IMR-90 (cell line): ENCODE measurements around the gene GPR62. TPM values are rescaled to one million over a fixed set of nuclear protein-coding genes. Genes with fewer than 3 reads are reported as not detected.

Source experiments
- ATAC-seq: fragments of 200-7000 bp; cut with Tn5 transposase; 2 replicates; pipeline ENCODE4 v1.9.1; 2020; ENCODE audit warnings: low read depth, mild to moderate bottlenecking, moderate library complexity
- BruUV-seq: library from RNA; stranded (reverse); fragments of 400-500 nt; replicated peaks from 2 replicates; lab custom pipeline; 2021; lab: Mats Ljungman, UMichigan
- CTCF ChIA-PET: fragments of 300-600 bp; formaldehyde crosslinking; extraction: SDS; loops from one replicate; lab custom pipeline; 2021; ENCODE audit warnings: antibody characterized with exemption; lab: Yijun Ruan, JAX
- POLR2A ChIA-PET: fragments of 300-600 bp; sonication (Branson Sonifier 250); formaldehyde crosslinking; loops from one replicate; lab custom pipeline; 2022; ENCODE audit warnings: antibody characterized with exemption; ENCODE audit not compliant: unreplicated experiment; lab: Charles Lee
- DNase-seq: peaks from one replicate; pipeline ENCODE4 v3.0.0; 2013
- H2AFZ ChIP-seq: replicated peaks from 2 replicates; pipeline ENCODE3; 2013; ENCODE audit warnings: low read length, mild to moderate bottlenecking; ENCODE audit not compliant: poor library complexity
- H2AK5ac ChIP-seq: 2 replicates; pipeline ENCODE4 v1.6.1; 2013; ENCODE audit warnings: low read depth, low read length, inconsistent platforms
- H2AK9ac ChIP-seq: replicated peaks from 2 replicates; pipeline ENCODE3; 2013; ENCODE audit warnings: mild to moderate bottlenecking, low read depth, low read length, moderate library complexity; ENCODE audit not compliant: poor library complexity
- H2BK120ac ChIP-seq: 2 replicates; pipeline ENCODE4 v1.6.1; 2013; ENCODE audit warnings: low read depth, low read length, inconsistent platforms
- H2BK15ac ChIP-seq: 3 replicates; pipeline ENCODE4 v1.6.1; 2013; ENCODE audit warnings: low read depth, low read length, inconsistent platforms
- H2BK20ac ChIP-seq: 2 replicates; pipeline ENCODE4 v1.6.1; 2013; ENCODE audit warnings: low read depth, mild to moderate bottlenecking, inconsistent platforms, low read length, moderate library complexity
- H2BK5ac ChIP-seq: 2 replicates; pipeline ENCODE4 v1.6.1; 2013; ENCODE audit warnings: mild to moderate bottlenecking, low read depth, low read length, inconsistent platforms; ENCODE audit not compliant: poor library complexity, severe bottlenecking
- H3K14ac ChIP-seq: replicated peaks from 2 replicates; pipeline ENCODE4 v1.6.1; 2013; ENCODE audit warnings: low read depth, low read length, inconsistent platforms
- H3K18ac ChIP-seq: 2 replicates; pipeline ENCODE4 v1.6.1; 2013; ENCODE audit warnings: low read depth, low read length, control low read depth
- H3K23ac ChIP-seq: 2 replicates; pipeline ENCODE4 v1.6.1; 2013; ENCODE audit warnings: low read depth, low read length, inconsistent platforms
- H3K27ac ChIP-seq: 2 replicates; pipeline ENCODE4 v1.5.1; 2013; ENCODE audit warnings: mild to moderate bottlenecking, control low read depth, low read length; ENCODE audit not compliant: insufficient read depth
- H3K27me3 ChIP-seq: 2 replicates; pipeline ENCODE4 v1.6.1; 2013; ENCODE audit warnings: low read length; ENCODE audit not compliant: control insufficient read depth, insufficient read depth
- H3K36me3 ChIP-seq: 2 replicates; pipeline ENCODE4 v1.6.1; 2013; ENCODE audit warnings: low read length, mixed read lengths; ENCODE audit not compliant: control insufficient read depth, insufficient read depth
- H3K4ac ChIP-seq: 2 replicates; pipeline ENCODE4 v1.6.1; 2013; ENCODE audit warnings: low read depth, low read length, inconsistent platforms
- H3K4me1 ChIP-seq: 2 replicates; pipeline ENCODE4 v1.6.1; 2013; ENCODE audit warnings: low read length, mixed read lengths; ENCODE audit not compliant: control insufficient read depth, insufficient read depth
- H3K4me2 ChIP-seq: 2 replicates; pipeline ENCODE4 v1.6.1; 2013; ENCODE audit warnings: low read depth, mild to moderate bottlenecking, control low read depth, low read length, moderate library complexity
- H3K4me3 ChIP-seq: 2 replicates; pipeline ENCODE4 v1.5.1; 2013; ENCODE audit warnings: low read depth, mild to moderate bottlenecking, control low read depth, low read length, moderate library complexity; ENCODE audit not compliant: insufficient read depth
- H3K56ac ChIP-seq: 2 replicates; pipeline ENCODE4 v1.6.1; 2013; ENCODE audit warnings: low read length, inconsistent platforms; ENCODE audit not compliant: insufficient read depth; ENCODE audit errors: extremely low read depth
- H3K79me1 ChIP-seq, 2 experiments: 2 replicates each; pipeline ENCODE4 v1.6.1; 2013; ENCODE audit warnings: low read length in 2 of 2, inconsistent platforms in 1 of 2, low read depth in 1 of 2
- H3K9ac ChIP-seq: 2 replicates; pipeline ENCODE4 v1.6.1; 2013; ENCODE audit warnings: low read depth, low read length, control low read depth
- H3K9me1 ChIP-seq: 2 replicates; pipeline ENCODE4 v1.6.1; 2013; ENCODE audit warnings: low read length, inconsistent platforms; ENCODE audit not compliant: insufficient read depth
- H3K9me3 ChIP-seq: 2 replicates; pipeline ENCODE4 v1.6.1; 2013; ENCODE audit warnings: low read length; ENCODE audit not compliant: control insufficient read depth, insufficient read depth
- H4K20me1 ChIP-seq: 2 replicates; pipeline ENCODE4 v1.6.1; 2013; ENCODE audit warnings: low read length, inconsistent platforms; ENCODE audit not compliant: insufficient read depth
- H4K5ac ChIP-seq: 2 replicates; pipeline ENCODE4 v1.6.1; 2013; ENCODE audit warnings: mild to moderate bottlenecking, low read depth, low read length, control low read depth
- H4K8ac ChIP-seq, 2 experiments: 2 replicates each; pipeline ENCODE4 v1.6.1; 2013; ENCODE audit warnings: low read depth in 2 of 2, low read length in 2 of 2, control low read depth in 1 of 2, inconsistent platforms in 1 of 2
- H4K91ac ChIP-seq: 2 replicates; pipeline ENCODE4 v1.6.1; 2013; ENCODE audit warnings: low read depth, low read length, inconsistent platforms; ENCODE audit not compliant: insufficient read depth
- CEBPB ChIP-seq: IDR thresholded peaks from 2 replicates; pipeline ENCODE4 v1.6.1; 2012; ENCODE audit warnings: low read depth, low read length, improper control_type of control experiment
- CHD1 ChIP-seq: IDR thresholded peaks from 2 replicates; pipeline ENCODE4 v1.6.1; 2012; ENCODE audit warnings: low read depth, low read length, improper control_type of control experiment
- FOS ChIP-seq: fragments of 150-350 bp; IDR thresholded peaks from 2 replicates; pipeline ENCODE4 v1.6.1; 2016; ENCODE audit warnings: low read depth, low read length
- MAFK ChIP-seq: IDR thresholded peaks from 2 replicates; pipeline ENCODE4 v1.6.1; 2012; ENCODE audit warnings: low read depth, low read length, improper control_type of control experiment
- MAZ ChIP-seq: IDR thresholded peaks from 2 replicates; pipeline ENCODE4 v1.6.1; 2012; ENCODE audit warnings: low read depth, mild to moderate bottlenecking, low read length, improper control_type of control experiment, moderate library complexity, borderline replicate concordance
- MXI1 ChIP-seq: IDR thresholded peaks from 2 replicates; pipeline ENCODE4 v1.6.1; 2012; ENCODE audit warnings: low read depth, mild to moderate bottlenecking, low read length, moderate library complexity, borderline replicate concordance
- NFE2L2 ChIP-seq: fragments of 150-350 bp; IDR thresholded peaks from 2 replicates; pipeline ENCODE4 v1.6.1; 2016; ENCODE audit warnings: low read depth, mild to moderate bottlenecking, low read length
- RAD21 ChIP-seq: IDR thresholded peaks from 2 replicates; pipeline ENCODE4 v1.6.1; 2012; ENCODE audit warnings: low read length, improper control_type of control experiment
- RCOR1 ChIP-seq: IDR thresholded peaks from 2 replicates; pipeline ENCODE4 v1.6.1; 2012; ENCODE audit warnings: mild to moderate bottlenecking, low read length, improper control_type of control experiment; ENCODE audit not compliant: insufficient replicate concordance
- RFX5 ChIP-seq: IDR thresholded peaks from 2 replicates; pipeline ENCODE4 v1.8.0; 2012; ENCODE audit warnings: low read depth, mild to moderate bottlenecking, low read length, moderate library complexity
- SMC3 ChIP-seq: fragments of 150-350 bp; IDR thresholded peaks from 2 replicates; pipeline ENCODE4 v1.6.1; 2016; ENCODE audit warnings: low read depth, mild to moderate bottlenecking, antibody characterized with exemption, low read length, moderate library complexity
- WGBS, 2 experiments: methylation state at CpG; one replicate each; pipeline versions ENCODE4 v1.1.5 to v1.1.7; 2013; ENCODE audit warnings: missing lambda C conversion rate in 2 of 2; ENCODE audit not compliant: insufficient read length in 1 of 2; ENCODE audit errors: extremely low coverage in 2 of 2; 5-methylcytosine and 5-hydroxymethylcytosine counted together
- dilution Hi-C: fragments of 300-500 bp; cut with HindIII; formaldehyde crosslinking; loops from one replicate; pipeline ENCODE4 v1.14.3; 2018; ENCODE audit warnings: low sequenced_read_pairs; ENCODE audit not compliant: unreplicated experiment
- in situ Hi-C: fragments of 300-500 bp; cut with MboI; formaldehyde crosslinking; loops from 3 replicates; pipeline ENCODE4 v1.14.3; 2019; ENCODE audit warnings: low sequenced_read_pairs, inconsistent platforms, mixed read lengths
- intact Hi-C: fragments of 100-400 bp; cut with micrococcal nuclease; formaldehyde crosslinking; loops from 2 replicates; pipeline ENCODE4 v1.10.0; 2022
- polyA plus RNA-seq, 3 experiments: library from polyadenylated mRNA; depleted of rRNA; stranded (reverse); fragments of >200 nt; gene quantifications; 2 replicates each; pipeline ENCODE4 v1.2.3, GENCODE V29; 2012; ENCODE audit warnings: low replicate concordance in 1 of 3
- total RNA-seq: library from RNA; depleted of rRNA; stranded (reverse); fragments of >200 nt; gene quantifications from 2 replicates; pipeline ENCODE4 v1.2.3, GENCODE V29; 2012
- TF ChIP-seq, protein P1 (sequence below): fragments of 150-350 bp; IDR thresholded peaks from 2 replicates; pipeline ENCODE4 v1.6.1; 2017; ENCODE audit warnings: mild to moderate bottlenecking, antibody characterized with exemption, low read length, low read depth

GPR62 gene
- total and polyA plus RNA-seq, 2 of the 4 experiments (the other 2 are of a cell fraction), result under 0.01 TPM; not detected in 1

- TF ChIP-seq MXI1, result no peak
- TF ChIP-seq, protein P1, sequence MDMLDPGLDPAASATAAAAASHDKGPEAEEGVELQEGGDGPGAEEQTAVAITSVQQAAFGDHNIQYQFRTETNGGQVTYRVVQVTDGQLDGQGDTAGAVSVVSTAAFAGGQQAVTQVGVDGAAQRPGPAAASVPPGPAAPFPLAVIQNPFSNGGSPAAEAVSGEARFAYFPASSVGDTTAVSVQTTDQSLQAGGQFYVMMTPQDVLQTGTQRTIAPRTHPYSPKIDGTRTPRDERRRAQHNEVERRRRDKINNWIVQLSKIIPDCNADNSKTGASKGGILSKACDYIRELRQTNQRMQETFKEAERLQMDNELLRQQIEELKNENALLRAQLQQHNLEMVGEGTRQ, result no peak
These were observed 42.9 kb downstream of the GPR62 start (continued) for GRCh38 chr3:51997935-51998596.

DNA sequence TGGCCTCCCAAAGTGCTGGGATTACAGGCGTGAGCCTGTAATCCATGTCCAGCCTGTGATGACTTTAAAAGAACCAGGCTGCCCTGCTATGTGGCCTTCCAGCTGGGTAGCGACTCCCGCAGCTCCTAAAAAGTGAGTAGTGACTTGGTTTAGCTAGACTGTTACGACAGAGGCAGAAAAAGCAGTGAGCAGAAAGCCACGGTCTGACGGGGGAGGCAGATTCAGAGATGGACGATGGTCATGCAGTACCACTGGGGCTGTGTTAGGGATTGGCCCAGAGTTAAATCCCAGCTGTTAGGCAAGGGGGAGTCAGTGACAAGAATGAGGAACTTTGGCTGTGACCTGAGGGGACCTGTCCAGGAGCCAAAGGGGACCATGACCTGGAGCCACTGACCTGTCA lies 43.6 kb downstream of the GPR62 start:
- POLR2A ChIA-PET, result no interaction called here
- H3K9me3 ChIP-seq, result no peaks in the 10 kb centered on the region
- WGBS, 2 experiments, result 53% methylated on average over 5 of the region's 7 CpGs; no CpG with 5 or more reads in 1 of the 2 experiments

More for the DNA sequence above, 43.6 kb downstream of the GPR62 start:
- H4K5ac ChIP-seq, result no peak overlapping the region
- no peak overlapping the region for H4K8ac ChIP-seq
- H3K27me3 ChIP-seq, result no peaks in the 10 kb centered on the region
- H3K27ac ChIP-seq, result no peak overlapping the region
- H4K20me1 ChIP-seq, result peaks cover 9% of the 10 kb centered on the region; the same call in 1 of the 2 replicates
- H2BK5ac ChIP-seq, result no peak overlapping the region
- peak overlapping the region; percentile 18 for H2AFZ ChIP-seq
- in situ Hi-C loops, result no loop called here
- H3K36me3 ChIP-seq, result peaks cover 10% of the 10 kb centered on the region
- H2AK9ac ChIP-seq, result no peak overlapping the region
- dilution Hi-C loops, result no loop called here
- no peak overlapping the region for H4K91ac ChIP-seq
- BruUV-seq, result no TSS peak
- H2AK5ac ChIP-seq, result no peak overlapping the region
- H3K56ac ChIP-seq, result no peak overlapping the region
- H3K9ac ChIP-seq, result no peak overlapping the region
- ATAC-seq, result no peak
- no peak overlapping the region for H3K18ac ChIP-seq
- CTCF ChIA-PET, result no interaction called here
- H3K23ac ChIP-seq, result no peak overlapping the region
- intact Hi-C loops, result loop anchor here (5.0 kb wide), 1 partner anchor 199 kb away; the partner anchor contains the start of gene ALAS1
- H2BK120ac ChIP-seq, result no peak overlapping the region
- no peak overlapping the region for H3K14ac ChIP-seq
- no peak overlapping the region for H3K4me3 ChIP-seq
- H3K4me1 ChIP-seq, result peaks cover 5% of the 10 kb centered on the region
- peaks cover 3% of the 10 kb centered on the region for H3K9me1 ChIP-seq
- no peak overlapping the region for H2BK15ac ChIP-seq
- no peak overlapping the region for H3K4me2 ChIP-seq
- peaks cover 9 to 17% of the 10 kb centered on the region in 2 experiments; a peak in 3 of 4 replicates for H3K79me1 ChIP-seq
- no peak overlapping the region for H2BK20ac ChIP-seq
- TF ChIP-seq FOS, result no peak
- no peak for TF ChIP-seq RFX5
- TF ChIP-seq SMC3, result no peak
- TF ChIP-seq MAFK, result no peak
- no peak for TF ChIP-seq MAZ
- TF ChIP-seq NFE2L2, result no peak
- no peak for TF ChIP-seq RCOR1
- no peak for TF ChIP-seq RAD21
- TF ChIP-seq CHD1, result no peak
- no peak for TF ChIP-seq MXI1
- TF ChIP-seq CEBPB, result no peak
- DNase-seq, result no peak
- H3K4ac ChIP-seq, result no peak overlapping the region
